Spinal cord (tissue), 10 donors: ENCODE measurements around the gene PHLPP1. TPM values are rescaled to one million over a fixed set of nuclear protein-coding genes. Genes with fewer than 3 reads are reported as not detected.
"Not testable (repeated sequence)": the region's sequence is repeated elsewhere in the genome, so short reads cannot be mapped to it uniquely, and the experiment has no call there.

Experiments
- DNase-seq, 6 donors: peaks; one replicate each; pipeline versions ENCODE4 v3.0.0 to v3.0.0-alpha.2; 2013 to 2015; ENCODE audit warnings: low spot score in 6 of 6, low read depth in 4 of 6
- H3K27ac ChIP-seq: one replicate; pipeline ENCODE4 v1.5.1; 2013; ENCODE audit warnings: low read depth, low read length, control low read depth
- H3K27me3 ChIP-seq: one replicate; pipeline ENCODE4 v1.6.1; 2013; ENCODE audit warnings: low read length; ENCODE audit not compliant: control insufficient read depth, insufficient read depth
- H3K36me3 ChIP-seq: one replicate; pipeline ENCODE4 v1.6.1; 2013; ENCODE audit warnings: low read length; ENCODE audit not compliant: control insufficient read depth, insufficient read depth
- H3K4me1 ChIP-seq: one replicate; pipeline ENCODE4 v1.6.1; 2013; ENCODE audit warnings: low read length; ENCODE audit not compliant: control insufficient read depth, insufficient read depth
- H3K4me3 ChIP-seq: one replicate; pipeline ENCODE4 v1.5.1; 2013; ENCODE audit warnings: low read depth, low read length, control low read depth
- H3K9me3 ChIP-seq: one replicate; pipeline ENCODE4 v1.6.1; 2013; ENCODE audit warnings: low read length; ENCODE audit not compliant: control insufficient read depth, insufficient read depth
- WGBS: methylation state at CpG from one replicate; pipeline ENCODE4 v1.1.5; 2013; ENCODE audit warnings: missing lambda C conversion rate; ENCODE audit not compliant: insufficient coverage; 5-methylcytosine and 5-hydroxymethylcytosine counted together
- polyA plus RNA-seq, 2 donors: library from polyadenylated mRNA; unstranded; fragments of 120-200 nt; gene quantifications; one replicate each; pipeline ENCODE4 v1.2.1, GENCODE V29; 2013; ENCODE audit not compliant: insufficient read length in 2 of 2
- total RNA-seq, 2 donors: library from RNA; depleted of rRNA in 1 of 2; stranded (reverse); fragments of 120-200 nt in 1 of 2; fragments of >200 nt in 1 of 2; gene quantifications; one replicate each; pipeline versions ENCODE4 v1.2.3 to v1.2.4, GENCODE V29; 2013 to 2014
- donor health status: healthy.

Gene PHLPP1
- total and polyA plus RNA-seq, 4 donors: 31.9 to 62.2 (median 47.5) TPM

GRCh38 chr18:62790871-62791772 lies 75.8 kb downstream of the PHLPP1 start:
- Histone ChIP-seq H3K9me3 (no peaks in the 10 kb centered on the region), H3K4me1 (peaks cover 16% of the 10 kb centered on the region), H3K4me3 (no peak overlapping the region), H3K36me3 (no peaks in the 10 kb centered on the region), H3K27ac (peak overlapping the region; percentile 26), H3K27me3 (no peaks in the 10 kb centered on the region)
- DNase-seq: peak in 2 of 6 donors; percentile 45 to 81
- 22% methylated on average over 4 of the region's 7 CpGs for WGBS

- WGBS: 0% methylated on average over 1 of the region's 1 CpG
- H3K27me3 ChIP-seq: no peaks in the 10 kb centered on the region
- H3K4me1 ChIP-seq: peaks cover 16% of the 10 kb centered on the region
- DNase-seq: no peak
- no peak overlapping the region for H3K4me3 ChIP-seq
- no peaks in the 10 kb centered on the region for H3K9me3 ChIP-seq
- H3K27ac ChIP-seq: no peak overlapping the region
- H3K36me3 ChIP-seq: no peaks in the 10 kb centered on the region
Observed at GRCh38 chr18:62792016-62792415, 76.7 kb downstream of the PHLPP1 start.

- Histone ChIP-seq H3K27me3 (no peaks in the 10 kb centered on the region), H3K36me3 (no peaks in the 10 kb centered on the region), H3K27ac (no peak overlapping the region), H3K4me3 (no peak overlapping the region), H3K4me1 (peaks cover 8% of the 10 kb centered on the region), H3K9me3 (no peaks in the 10 kb centered on the region)
- no CpG with 5 or more reads among the region's 3 CpGs for WGBS
- DNase-seq: no peak
Observed at GRCh38 chr18:62795813-62796212, 80.5 kb downstream of the PHLPP1 start.

- Histone ChIP-seq H3K4me3 (no peak overlapping the region), H3K27ac (no peak overlapping the region), H3K27me3 (no peaks in the 10 kb centered on the region), H3K36me3 (no peaks in the 10 kb centered on the region), H3K4me1 (peaks cover 4% of the 10 kb centered on the region), H3K9me3 (no peaks in the 10 kb centered on the region)
- WGBS: 100% methylated on average over 1 of the region's 1 CpG
- no peak for DNase-seq
Observed at GRCh38 chr18:62796216-62796621, 80.9 kb downstream of the PHLPP1 start.

GRCh38 chr18:62797329-62797728 lies 82.0 kb downstream of the PHLPP1 start:
- Histone ChIP-seq H3K36me3 (no peaks in the 10 kb centered on the region), H3K4me3 (no peak overlapping the region), H3K4me1 (peaks cover 4% of the 10 kb centered on the region), H3K27ac (no peak overlapping the region), H3K27me3 (no peaks in the 10 kb centered on the region), H3K9me3 (no peaks in the 10 kb centered on the region)
- no CpG with 5 or more reads among the region's 3 CpGs for WGBS
- DNase-seq: no peak

GRCh38 chr18:62799977-62800376 lies 84.6 kb downstream of the PHLPP1 start:
- no CpG with 5 or more reads among the region's 6 CpGs for WGBS
- no peaks in the 10 kb centered on the region for H3K9me3 ChIP-seq
- no peak overlapping the region for H3K27ac ChIP-seq
- H3K27me3 ChIP-seq: no peaks in the 10 kb centered on the region
- DNase-seq: no peak
- no peak overlapping the region for H3K4me3 ChIP-seq
- H3K4me1 ChIP-seq: no peaks in the 10 kb centered on the region
- no peaks in the 10 kb centered on the region for H3K36me3 ChIP-seq

GRCh38 chr18:62802523-62802922 lies 87.2 kb downstream of the PHLPP1 start:
- no peaks in the 10 kb centered on the region for H3K9me3 ChIP-seq
- WGBS: 68% methylated on average over 2 of the region's 3 CpGs
- H3K4me3 ChIP-seq: no peak overlapping the region
- H3K27ac ChIP-seq: no peak overlapping the region
- DNase-seq: no peak
- H3K4me1 ChIP-seq: no peaks in the 10 kb centered on the region
- H3K36me3 ChIP-seq: no peaks in the 10 kb centered on the region
- no peaks in the 10 kb centered on the region for H3K27me3 ChIP-seq

GRCh38 chr18:62807396-62807795 lies 92.1 kb downstream of the PHLPP1 start:
- no peak overlapping the region for H3K4me3 ChIP-seq
- whole genome bisulfite sequencing: no CpG with 5 or more reads among the region's 2 CpGs
- no peaks in the 10 kb centered on the region for H3K9me3 ChIP-seq
- no peak for DNase-seq
- no peak overlapping the region for H3K27ac ChIP-seq
- H3K36me3 ChIP-seq: no peaks in the 10 kb centered on the region
- H3K27me3 ChIP-seq: no peaks in the 10 kb centered on the region
- no peaks in the 10 kb centered on the region for H3K4me1 ChIP-seq

GRCh38 chr18:62808123-62808522 lies 92.8 kb downstream of the PHLPP1 start:
- no peaks in the 10 kb centered on the region for H3K36me3 ChIP-seq
- no peaks in the 10 kb centered on the region for H3K9me3 ChIP-seq
- no peak overlapping the region for H3K4me3 ChIP-seq
- H3K4me1 ChIP-seq: no peaks in the 10 kb centered on the region
- H3K27ac ChIP-seq: no peak overlapping the region
- whole genome bisulfite sequencing: no CpG with 5 or more reads among the region's 1 CpG
- no peak for DNase-seq
- no peaks in the 10 kb centered on the region for H3K27me3 ChIP-seq

- WGBS: 94% methylated on average over 4 of the region's 8 CpGs
- DNase-seq, H3K4me3 ChIP-seq, H3K27me3 ChIP-seq, H3K27ac ChIP-seq, H3K4me1 ChIP-seq, H3K36me3 ChIP-seq, H3K9me3 ChIP-seq: not testable (repeated sequence)
Observed at GRCh38 chr18:62809445-62809844, 94.1 kb downstream of the PHLPP1 start.
